Endothelial cell of umbilical vein (primary cell): ENCODE results near the gene PLXDC1. TPM values are rescaled to one million over a fixed set of nuclear protein-coding genes. Genes with fewer than 3 reads are reported as not detected.

Experiments
- BruUV-seq: library from RNA; stranded (reverse); fragments of 400-500 nt; replicated peaks from 2 replicates; lab custom pipeline; 2021; lab: Mats Ljungman, UMichigan
- CTCF ChIA-PET: fragments of 300-600, 350-600 bp; sonication (Branson Sonifier 250); formaldehyde crosslinking; loops from one replicate; lab custom pipeline; 2021; ENCODE audit warnings: antibody characterized with exemption, inconsistent platforms; lab: Charles Lee
- POLR2A ChIA-PET: fragments of 300-600, 350-600 bp; sonication (Branson Sonifier 250); formaldehyde crosslinking; loops from one replicate; lab custom pipeline; 2021; ENCODE audit warnings: antibody characterized with exemption, inconsistent platforms; lab: Charles Lee
- DNase-seq: peaks from one replicate; pipeline ENCODE4 v3.0.0-alpha.2; 2011; ENCODE audit warnings: low read depth, low spot score
- FAIRE-seq: peaks from 2 replicates; lab custom pipeline; 2011; peaks lifted over from hg19 to GRCh38; lab: Jason Lieb, UNC
- H2AFZ ChIP-seq: 2 replicates; pipeline ENCODE4 v1.6.0; 2012; ENCODE audit warnings: low read depth, low read length, control low read depth, inconsistent platforms
- H3K27ac ChIP-seq: 2 replicates; pipeline ENCODE4 v1.5.1; 2011; ENCODE audit warnings: low read depth, mild to moderate bottlenecking, control low read depth, low read length, moderate library complexity; ENCODE audit not compliant: insufficient read depth
- H3K27me3 ChIP-seq, 2 experiments: 2 replicates each; pipeline versions ENCODE4 v1.6.0 to v1.6.1; 2011; ENCODE audit warnings: low read length in 2 of 2, mixed read lengths in 1 of 2; ENCODE audit not compliant: control insufficient read depth in 2 of 2, insufficient read depth in 2 of 2
- H3K36me3 ChIP-seq, 2 experiments: 2 replicates in 1 of 2; 3 replicates in 1 of 2; pipeline ENCODE4 v1.5.1; 2011; ENCODE audit warnings: low read length in 2 of 2, mild to moderate bottlenecking in 1 of 2, moderate library complexity in 1 of 2; ENCODE audit not compliant: control insufficient read depth in 2 of 2, insufficient read depth in 2 of 2; ENCODE audit errors: extremely low read depth in 1 of 2
- H3K4me1 ChIP-seq: 3 replicates; pipeline ENCODE4 v1.5.1; 2011; ENCODE audit warnings: mild to moderate bottlenecking, low read length; ENCODE audit not compliant: control insufficient read depth, insufficient read depth; ENCODE audit errors: extremely low read depth
- H3K4me2 ChIP-seq: 2 replicates; pipeline ENCODE4 v1.6.1; 2011; ENCODE audit warnings: low read length, control low read depth, mixed read lengths; ENCODE audit not compliant: insufficient read depth
- H3K4me3 ChIP-seq, 3 experiments: fragments of 200-600 bp in 1 of 3; sonication (generic), shearing (Covaris generic) in 1 of 3; replicated peaks in 1 of 3; 2 replicates each; pipeline ENCODE4 v1.5.1; 2011 to 2016; ENCODE audit warnings: control low read depth in 3 of 3, low read length in 3 of 3, mild to moderate bottlenecking in 2 of 3, inconsistent platforms in 1 of 3, low read depth in 1 of 3, moderate library complexity in 1 of 3; ENCODE audit not compliant: insufficient read depth in 1 of 3
- H3K79me2 ChIP-seq: 2 replicates; pipeline ENCODE4 v1.6.0; 2012; ENCODE audit warnings: low read length, inconsistent platforms; ENCODE audit not compliant: control insufficient read depth, insufficient read depth
- H3K9ac ChIP-seq: replicated peaks from 2 replicates; pipeline ENCODE3; 2011; ENCODE audit warnings: low read length, control low read depth; ENCODE audit not compliant: insufficient read depth; ENCODE audit errors: extremely low read depth
- H3K9me1 ChIP-seq: replicated peaks from 3 replicates; pipeline ENCODE4 v1.6.0; 2011; ENCODE audit warnings: mild to moderate bottlenecking, low read length; ENCODE audit not compliant: control insufficient read depth, insufficient read depth; ENCODE audit errors: extremely low read depth
- H3K9me3 ChIP-seq: replicated peaks from 2 replicates; pipeline ENCODE4 v1.5.1; 2012; ENCODE audit warnings: low read length, inconsistent platforms; ENCODE audit not compliant: control insufficient read depth, insufficient read depth
- H4K20me1 ChIP-seq: replicated peaks from 2 replicates; pipeline ENCODE3; 2011; ENCODE audit warnings: mild to moderate bottlenecking, low read length; ENCODE audit not compliant: control insufficient read depth, insufficient read depth; ENCODE audit errors: extremely low read depth
- EZH2 ChIP-seq: IDR thresholded peaks from 2 replicates; pipeline ENCODE4 v1.6.1; 2012; ENCODE audit warnings: borderline replicate concordance, low read depth, mild to moderate bottlenecking, moderate library complexity, low read length, inconsistent platforms; ENCODE audit not compliant: severe bottlenecking
- FOS ChIP-seq: IDR thresholded peaks from 2 replicates; pipeline ENCODE4 v1.6.1; 2011; ENCODE audit warnings: mild to moderate bottlenecking, low read length, moderate library complexity, borderline replicate concordance; ENCODE audit not compliant: insufficient read depth
- GATA2 ChIP-seq: IDR thresholded peaks from 2 replicates; pipeline ENCODE4 v1.7.0; 2011; ENCODE audit warnings: low read depth, mild to moderate bottlenecking, moderate library complexity, mixed read lengths, low read length; ENCODE audit not compliant: insufficient read length, insufficient read depth
- JUN ChIP-seq: IDR thresholded peaks from 2 replicates; pipeline ENCODE4 v1.6.1; 2011; ENCODE audit warnings: borderline replicate concordance, low read depth; ENCODE audit not compliant: insufficient read length, insufficient read depth
- MYC ChIP-seq: IDR thresholded peaks from one replicate; pipeline ENCODE4 v1.6.1; 2011; ENCODE audit warnings: mild to moderate bottlenecking, low read depth, low read length
- POLR2A ChIP-seq: IDR thresholded peaks from 2 replicates; pipeline ENCODE4 v1.6.1; 2012; ENCODE audit warnings: low read depth, mild to moderate bottlenecking, control low read depth, low read length
- POLR2AphosphoS5 ChIP-seq: IDR thresholded peaks from 2 replicates; pipeline ENCODE4 v1.6.1; 2012; ENCODE audit warnings: low read depth, mild to moderate bottlenecking, control low read depth, low read length, moderate library complexity; ENCODE audit not compliant: insufficient read depth
- dilution Hi-C: fragments of 300-500 bp; cut with MboI; formaldehyde crosslinking; loops from one replicate; pipeline ENCODE4 v1.15.0; 2019; ENCODE audit warnings: low sequenced_read_pairs; ENCODE audit not compliant: extremely low pct_ligation_motif_present
- intact Hi-C: fragments of 100-400 bp; cut with micrococcal nuclease; formaldehyde crosslinking; loops from one replicate; pipeline ENCODE4 v1.10.0; 2022
- polyA plus RNA-seq, 4 experiments: library from polyadenylated mRNA; depleted of rRNA in 3 of 4; stranded (reverse) in 3 of 4; unstranded in 1 of 4; fragments of >200 nt; gene quantifications; 2 replicates each; pipeline versions ENCODE4 v1.2.1 to v1.2.3, GENCODE V29; 2011 to 2012; ENCODE audit warnings: missing spikeins in 1 of 4
- total RNA-seq: library from RNA; stranded (reverse); gene quantifications from 2 replicates; pipeline ENCODE4 v1.2.3, GENCODE V29; 2021
- TF ChIP-seq, protein P1 (sequence below): IDR thresholded peaks from 2 replicates; pipeline ENCODE4 v1.6.1; 2011; ENCODE audit not compliant: insufficient read depth, insufficient read length
- TF ChIP-seq, protein P2 (sequence below), 2 donors: IDR thresholded peaks; 1 replicate in 1 of 2; 2 replicates in 1 of 2; pipeline ENCODE4 v1.5.1; 2011; ENCODE audit warnings: low read length in 2 of 2, mild to moderate bottlenecking in 2 of 2, moderate library complexity in 2 of 2, control low read depth in 1 of 2, inconsistent platforms in 1 of 2, low read depth in 1 of 2; ENCODE audit not compliant: insufficient read depth in 1 of 2; ENCODE audit errors: extremely low read depth in 1 of 2

Gene PLXDC1
- total and polyA plus RNA-seq, 2 donors (not counting 3 experiments of a cell fraction or from before 2014, with no cell fraction given) = 0.03 TPM; not detected in 1

DNA sequence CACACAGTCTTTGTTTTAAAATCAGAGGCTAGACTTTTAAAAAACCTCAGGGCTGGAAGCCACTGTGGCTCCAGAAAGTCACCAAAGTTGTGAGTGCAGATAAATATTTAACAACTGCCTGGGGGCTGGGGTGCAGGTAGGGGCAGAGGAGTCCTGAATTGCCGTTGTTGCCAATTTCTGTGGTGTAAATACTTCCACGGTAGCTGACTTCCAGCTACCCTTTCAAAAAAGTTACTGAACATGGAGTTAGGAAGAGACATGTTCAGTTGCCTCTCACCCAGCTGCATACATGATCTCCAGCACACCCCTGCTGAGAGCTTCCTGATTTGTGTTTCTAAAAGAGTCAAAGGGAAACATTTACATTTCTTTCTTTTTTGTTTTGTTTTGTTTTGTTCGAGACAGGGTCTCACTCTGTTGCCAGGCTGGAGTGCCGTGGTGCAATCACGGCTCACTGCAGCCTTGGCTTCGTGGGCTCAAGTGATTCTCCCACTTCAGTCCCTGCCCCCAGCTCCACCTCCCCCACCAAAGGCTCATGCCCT lies 58.7 kb downstream of the PLXDC1 start:
- Histone ChIP-seq H3K9me1 (no peaks in the 10 kb centered on the region), H3K9ac (no peak overlapping the region), H3K36me3 (no peaks in the 10 kb centered on the region), H3K4me3 (no peak overlapping the region), H3K9me3 (no peaks in the 10 kb centered on the region), H3K4me2 (no peak overlapping the region), H3K27me3 (peaks cover 0 to 3% of the 10 kb centered on the region in 2 experiments), H2AFZ (no peak overlapping the region), H3K79me2 (no peaks in the 10 kb centered on the region), H3K27ac (no peak overlapping the region), H3K4me1 (no peaks in the 10 kb centered on the region), H4K20me1 (no peaks in the 10 kb centered on the region)
- FAIRE-seq (no peak), DNase-seq (no peak)
- no TSS peak for BruUV-seq
- POLR2A ChIA-PET = no interaction called here
- intact Hi-C loops (no loop called here), dilution Hi-C loops (no loop called here)
- CTCF ChIA-PET = interaction anchor here (0.9 kb wide), 1 partner anchor 110 kb away, joined by 4 read pairs; no protein-coding TSS in a partner anchor
- no peak for TF ChIP-seq FOS
- no peak for TF ChIP-seq GATA2
- TF ChIP-seq, protein P1, sequence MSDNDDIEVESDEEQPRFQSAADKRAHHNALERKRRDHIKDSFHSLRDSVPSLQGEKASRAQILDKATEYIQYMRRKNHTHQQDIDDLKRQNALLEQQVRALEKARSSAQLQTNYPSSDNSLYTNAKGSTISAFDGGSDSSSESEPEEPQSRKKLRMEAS = no peak
- TF ChIP-seq POLR2AphosphoS5 = no peak
- no peak for TF ChIP-seq MYC
- TF ChIP-seq JUN = no peak
- no peak for TF ChIP-seq EZH2
- TF ChIP-seq, protein P2, sequence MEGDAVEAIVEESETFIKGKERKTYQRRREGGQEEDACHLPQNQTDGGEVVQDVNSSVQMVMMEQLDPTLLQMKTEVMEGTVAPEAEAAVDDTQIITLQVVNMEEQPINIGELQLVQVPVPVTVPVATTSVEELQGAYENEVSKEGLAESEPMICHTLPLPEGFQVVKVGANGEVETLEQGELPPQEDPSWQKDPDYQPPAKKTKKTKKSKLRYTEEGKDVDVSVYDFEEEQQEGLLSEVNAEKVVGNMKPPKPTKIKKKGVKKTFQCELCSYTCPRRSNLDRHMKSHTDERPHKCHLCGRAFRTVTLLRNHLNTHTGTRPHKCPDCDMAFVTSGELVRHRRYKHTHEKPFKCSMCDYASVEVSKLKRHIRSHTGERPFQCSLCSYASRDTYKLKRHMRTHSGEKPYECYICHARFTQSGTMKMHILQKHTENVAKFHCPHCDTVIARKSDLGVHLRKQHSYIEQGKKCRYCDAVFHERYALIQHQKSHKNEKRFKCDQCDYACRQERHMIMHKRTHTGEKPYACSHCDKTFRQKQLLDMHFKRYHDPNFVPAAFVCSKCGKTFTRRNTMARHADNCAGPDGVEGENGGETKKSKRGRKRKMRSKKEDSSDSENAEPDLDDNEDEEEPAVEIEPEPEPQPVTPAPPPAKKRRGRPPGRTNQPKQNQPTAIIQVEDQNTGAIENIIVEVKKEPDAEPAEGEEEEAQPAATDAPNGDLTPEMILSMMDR (IDR thresholded peaks at IDR 0.05; ENCODE audit: extremely low read depth in 1 of 2, insufficient read depth in 1 of 2, low read depth in 1 of 2, low read length in 2 of 2) = no peak
- TF ChIP-seq POLR2A = no peak
